GM21447 (cell line): ENCODE measurements around the gene SEMA5A.
A peak's percentile ranks its signal among the peaks of the same experiment; 100 is the strongest.

Experiments used
- ATAC-seq: cut with Tn5 transposase; IDR thresholded peaks from one replicate; pipeline ENCODE4 v1.9.1; 2021; ENCODE audit not compliant: unreplicated experiment

The SEMA5A gene

DNA sequence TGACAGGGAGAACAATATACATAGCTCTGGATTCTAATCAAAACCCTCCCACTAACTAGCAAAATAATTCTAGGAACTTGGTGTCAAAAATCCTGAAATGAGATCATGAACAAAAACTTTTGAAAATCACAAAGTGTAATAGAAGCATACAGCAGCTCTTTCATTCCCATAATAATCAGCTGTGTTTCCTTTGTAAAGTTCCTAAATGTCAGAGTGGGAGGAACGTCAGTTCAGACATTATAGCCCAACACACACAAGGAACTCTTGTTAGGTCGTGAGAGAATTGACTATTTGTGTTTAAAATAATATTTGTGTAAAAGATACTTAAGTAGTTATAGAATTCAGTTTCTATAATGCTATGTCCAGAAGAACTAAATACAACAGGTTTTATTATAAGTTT, 312.8 kb downstream of the SEMA5A start:
- no peak for ATAC-seq

DNA sequence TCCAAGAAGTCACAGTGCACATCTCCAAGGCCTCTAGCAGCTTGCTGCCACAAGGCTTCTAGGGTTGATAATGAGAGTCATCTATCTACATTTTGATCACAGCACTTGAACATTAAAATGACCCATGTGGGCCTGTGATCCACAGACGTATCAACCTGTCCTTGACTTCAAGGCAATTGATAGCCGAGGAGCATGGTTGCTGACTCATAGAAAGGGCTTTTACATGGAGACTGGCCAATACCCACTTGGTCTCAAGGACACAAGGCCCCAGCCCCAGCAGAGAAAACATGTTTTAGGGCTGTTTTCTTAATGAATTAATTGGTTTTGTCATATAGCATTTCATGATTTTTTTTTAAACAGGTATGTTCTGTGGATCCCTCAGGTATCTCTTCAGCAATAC, 314.0 kb downstream of the SEMA5A start:
- ATAC-seq, result no peak

DNA sequence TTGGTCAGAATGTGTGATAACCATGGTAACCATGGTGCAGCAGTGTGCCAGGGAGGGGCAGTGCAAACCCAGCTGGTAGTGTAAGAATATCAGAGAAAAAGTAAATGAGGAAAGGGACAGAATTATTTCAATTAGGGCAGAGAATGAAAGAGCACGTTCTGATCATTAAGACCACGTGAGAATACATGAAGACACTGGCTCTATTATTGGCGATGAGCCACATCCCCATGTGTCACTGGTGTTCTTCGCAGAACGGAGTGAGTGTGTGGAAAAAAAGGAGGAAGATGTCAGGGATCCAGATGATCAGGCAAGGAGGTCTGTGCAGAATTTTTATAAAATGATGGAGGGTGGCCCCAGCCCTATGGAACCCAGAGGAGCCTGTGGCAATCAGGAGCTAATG, 315.5 kb downstream of the SEMA5A start:
- ATAC-seq, result no peak

DNA sequence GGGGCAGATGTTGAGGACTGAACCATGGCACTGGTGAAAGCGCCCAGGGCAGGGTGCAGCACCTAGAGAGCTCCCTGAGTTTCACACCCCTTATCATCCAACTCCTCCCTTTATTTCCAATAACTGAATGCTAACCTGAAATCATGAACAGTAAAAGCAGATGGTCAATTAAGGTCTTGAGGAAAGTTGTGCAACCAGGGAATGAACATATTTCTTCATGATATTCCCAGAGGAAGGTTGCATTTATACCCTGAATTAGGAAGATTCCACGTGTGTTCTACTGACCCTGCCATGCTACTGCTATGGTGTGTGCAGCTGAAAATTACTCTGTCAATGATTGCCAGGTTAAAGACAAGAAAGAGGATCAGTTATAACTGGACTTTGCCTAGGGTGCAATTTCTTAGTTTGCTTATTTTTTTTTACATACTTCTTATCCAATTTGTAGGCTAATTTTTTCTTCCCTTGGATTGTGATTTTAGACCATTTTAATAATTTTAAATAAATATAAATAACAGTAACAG, 319.8 kb downstream of the SEMA5A start:
- ATAC-seq, result no peak

DNA sequence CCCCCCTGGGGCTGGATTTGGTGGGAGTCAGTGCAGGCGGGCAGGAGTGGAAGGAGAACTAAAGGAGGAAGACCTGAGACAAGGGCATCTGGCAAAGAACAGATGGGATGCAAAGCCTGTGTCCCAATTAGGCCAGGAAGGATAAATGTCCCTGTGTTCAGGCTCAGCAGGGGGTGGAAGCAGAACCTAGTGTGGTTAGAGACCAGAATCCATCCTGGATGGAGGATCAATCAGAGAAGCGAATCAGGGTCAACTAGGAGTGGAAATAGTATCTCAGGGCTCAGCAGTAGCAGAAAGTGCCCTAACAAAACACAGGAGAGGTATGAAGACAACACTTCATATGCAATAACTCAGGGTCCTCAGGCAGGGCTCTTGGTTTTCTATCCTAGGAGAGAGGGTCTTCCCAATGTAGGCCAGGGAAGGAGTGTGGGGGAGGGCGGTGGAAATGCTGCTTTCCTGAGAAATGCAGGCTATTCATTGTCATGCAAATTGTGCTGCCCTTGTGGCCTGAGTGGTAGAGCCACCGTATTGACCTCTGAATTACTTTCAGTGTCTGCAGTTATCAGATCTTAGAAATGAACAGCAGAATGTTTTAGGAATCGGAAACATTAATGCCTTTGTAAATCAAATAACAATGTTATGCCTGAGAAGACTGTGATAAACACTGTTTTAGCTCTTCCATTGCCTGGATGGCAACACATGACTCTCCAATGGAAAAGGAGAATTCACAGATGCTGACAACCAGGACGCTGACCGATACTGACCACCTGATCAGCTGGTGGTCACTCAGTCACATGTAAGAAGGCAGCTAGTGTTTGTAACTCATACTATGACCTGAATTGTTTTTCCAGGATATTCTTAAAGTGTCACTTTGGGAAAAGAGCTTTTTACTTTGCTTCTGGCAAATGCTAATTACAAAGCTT, 323.6 kb downstream of the SEMA5A start:
- no peak for ATAC-seq

DNA sequence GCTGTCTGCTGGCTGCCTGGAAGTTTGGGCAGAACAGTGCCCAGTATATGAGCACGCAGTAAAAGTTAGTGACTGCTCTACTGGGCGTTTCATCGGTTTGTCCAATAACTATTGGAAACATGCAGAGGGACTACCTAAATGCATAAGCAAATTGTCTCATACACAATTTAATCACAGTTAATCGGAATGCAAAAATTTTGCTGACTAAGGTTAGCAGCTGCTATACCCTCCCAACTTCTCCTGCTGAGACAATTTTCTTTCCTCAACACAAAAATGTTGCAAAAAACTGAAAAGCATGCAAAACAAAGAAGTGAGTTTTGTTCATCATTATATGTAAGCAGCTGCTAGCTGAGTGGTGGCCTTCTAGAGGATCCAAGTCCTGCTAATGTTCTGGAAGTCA, 327.5 kb downstream of the SEMA5A start:
- no peak for ATAC-seq

DNA sequence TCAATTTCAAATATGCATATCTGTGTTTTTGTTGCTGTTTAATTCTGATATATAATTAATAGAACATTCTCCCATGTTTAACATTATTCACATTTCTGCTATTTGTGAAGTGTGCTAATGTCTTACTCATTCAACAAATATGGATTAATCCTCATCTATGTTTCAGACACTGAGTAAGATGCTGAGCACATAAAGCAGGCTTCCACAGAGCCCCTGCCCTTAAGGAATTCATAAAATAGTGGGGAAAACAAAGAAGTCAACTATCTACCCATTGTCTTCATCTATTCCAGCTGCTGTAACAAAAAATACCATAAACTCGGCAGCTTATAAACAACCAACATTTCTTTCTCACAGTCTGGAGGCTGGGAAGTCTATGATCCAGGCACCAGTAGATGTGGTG, 333.3 kb downstream of the SEMA5A start:
- ATAC-seq, result no peak

DNA sequence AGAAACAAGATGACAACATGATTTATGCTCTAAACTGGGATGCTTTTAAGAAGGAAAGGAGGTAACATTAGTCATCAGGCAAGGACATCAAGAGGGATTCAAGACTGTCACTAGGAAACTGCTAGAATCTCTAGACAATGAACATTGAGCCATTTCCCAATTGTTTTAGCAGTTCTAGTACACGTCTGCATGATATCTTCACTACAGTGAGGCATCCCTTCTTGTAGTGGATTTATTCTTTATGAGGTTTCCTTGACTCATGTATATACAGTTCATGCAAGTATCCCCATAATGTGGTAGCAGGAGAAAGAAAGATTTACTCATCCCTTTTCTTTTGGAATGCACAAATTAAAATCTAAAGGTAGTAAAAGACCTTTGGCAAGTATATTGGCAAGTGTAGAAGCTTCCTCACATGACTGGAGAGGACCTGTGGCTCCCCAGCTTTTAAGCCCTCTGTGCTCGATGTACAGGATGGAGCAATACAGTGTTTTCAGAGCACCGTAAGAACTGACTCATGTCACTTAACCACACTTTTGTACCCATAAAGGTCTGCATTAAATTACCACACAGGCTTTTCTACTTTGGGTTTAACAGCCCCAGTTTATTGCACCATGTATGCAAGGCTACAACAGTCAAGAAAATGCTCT, 335.9 kb downstream of the SEMA5A start:
- ATAC-seq, result no peak

DNA sequence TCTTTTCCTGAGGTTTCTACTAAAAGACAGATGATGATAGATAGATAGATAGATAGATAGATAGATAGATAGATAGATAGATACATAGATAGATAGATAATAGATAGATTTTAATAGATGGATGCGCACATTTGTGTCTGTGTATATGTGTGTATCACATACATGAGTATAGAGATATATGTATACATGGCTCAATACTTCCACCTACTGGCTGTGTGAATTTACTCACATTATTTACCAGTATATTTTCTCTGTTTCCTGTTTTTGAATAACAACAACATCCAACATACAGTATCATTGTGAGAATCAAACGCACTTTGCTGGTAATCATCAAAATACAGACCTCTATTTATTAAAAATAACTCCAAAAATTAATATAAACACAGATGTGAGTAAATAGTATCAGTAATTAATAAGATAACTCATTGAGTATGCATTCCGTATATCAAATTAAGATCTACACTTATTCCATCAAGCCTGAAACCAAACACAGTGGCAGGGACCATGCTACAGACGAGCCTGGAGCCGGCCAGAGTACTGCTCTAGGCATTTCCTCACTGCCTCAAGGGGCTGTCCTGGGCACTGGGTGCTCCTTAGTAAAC, 338.0 kb downstream of the SEMA5A start:
- peak; percentile 63 for ATAC-seq

DNA sequence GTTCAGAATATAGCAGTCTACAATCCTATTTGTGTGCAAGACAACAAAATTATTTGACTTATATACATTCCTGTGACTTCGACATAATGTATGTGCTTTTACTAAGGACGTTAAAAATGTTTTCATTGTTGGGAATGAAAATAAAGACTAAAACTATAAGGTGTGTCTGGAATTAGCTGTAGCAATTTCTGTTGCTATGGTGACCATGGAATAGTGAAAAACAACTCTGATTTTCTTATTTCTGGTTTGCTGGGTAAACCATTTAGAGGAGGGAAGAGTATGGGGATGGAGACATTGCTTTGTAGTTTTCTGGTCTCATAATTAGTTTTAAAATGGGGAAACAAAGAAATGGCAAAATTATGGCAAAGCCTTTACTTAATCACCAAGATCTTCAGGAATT, 343.2 kb downstream of the SEMA5A start:
- ATAC-seq, result no peak

DNA sequence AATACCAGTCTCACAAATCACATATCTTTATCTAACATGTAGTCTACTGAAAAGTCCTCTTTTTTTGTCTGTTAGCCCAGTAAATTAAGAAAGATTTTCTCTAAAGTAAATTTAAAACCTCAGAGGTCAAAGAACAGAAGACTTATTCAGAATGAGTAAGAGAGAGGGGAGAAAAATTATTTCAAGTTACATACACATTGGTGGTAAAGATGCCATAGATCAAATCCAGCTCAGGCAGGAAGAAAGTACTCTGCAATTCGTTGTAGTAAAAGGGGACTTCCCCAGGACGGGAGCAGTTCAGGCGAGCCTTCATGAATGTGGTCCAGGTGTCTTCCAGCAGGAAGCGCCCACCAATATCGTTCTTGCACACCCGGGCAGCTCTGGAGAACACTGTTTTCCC, 344.1 kb downstream of the SEMA5A start:
- ATAC-seq, result no peak

DNA sequence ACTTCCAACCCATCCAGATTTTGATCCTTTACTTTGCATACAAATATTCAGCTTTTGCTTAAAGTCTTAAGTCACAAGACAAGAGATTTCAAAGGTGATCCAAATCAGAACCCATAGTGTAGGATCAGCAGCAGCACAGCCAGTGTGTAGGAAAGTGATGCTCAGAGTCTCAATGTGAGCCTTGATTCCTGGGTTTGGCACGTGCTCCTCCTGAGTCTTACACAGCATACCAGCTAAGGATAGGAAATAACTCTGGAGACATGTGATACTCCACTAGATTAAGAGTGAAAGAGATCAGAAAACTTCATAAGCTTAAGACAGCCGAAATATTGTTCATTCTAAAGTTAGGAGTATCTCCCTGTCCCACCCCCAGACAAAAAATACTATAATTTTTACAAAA, 344.9 kb downstream of the SEMA5A start:
- ATAC-seq, result no peak

DNA sequence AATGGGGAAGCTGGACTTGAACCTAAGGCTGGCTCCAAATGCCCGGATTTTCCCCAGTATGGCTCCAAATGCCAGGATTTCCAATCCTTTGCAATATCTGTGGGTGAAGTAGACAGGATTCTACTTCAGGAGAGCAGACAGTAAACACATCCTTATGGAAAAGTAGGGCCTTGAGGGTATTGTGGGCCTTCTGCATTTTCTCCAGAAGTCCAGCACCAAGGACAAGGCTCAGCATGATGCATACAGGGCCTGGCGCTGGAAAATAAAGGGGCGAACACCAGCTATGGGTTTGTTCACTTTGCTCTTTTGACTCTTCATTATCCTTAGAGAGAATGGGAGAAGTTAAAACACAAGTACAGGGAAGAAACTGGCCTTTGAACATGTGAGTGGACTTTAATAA, 347.5 kb downstream of the SEMA5A start:
- no peak for ATAC-seq

DNA sequence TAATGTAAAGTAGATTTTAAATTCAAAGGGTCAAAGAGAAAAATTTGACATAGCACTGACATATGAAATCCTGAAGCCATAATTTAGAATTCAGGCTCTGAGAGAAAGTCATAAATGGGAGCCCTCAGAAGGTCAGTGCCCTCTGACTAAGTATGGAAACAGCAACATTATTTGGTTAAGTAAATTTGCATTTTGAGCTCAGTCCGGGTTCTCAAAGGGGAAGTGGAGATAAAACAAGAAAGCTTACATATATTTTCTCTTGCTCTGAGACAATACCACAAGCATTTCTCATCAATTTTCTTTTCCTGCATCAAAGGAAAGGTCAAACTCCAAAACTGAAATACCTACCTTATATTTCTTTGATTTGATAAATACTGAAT, 348.0 kb downstream of the SEMA5A start:
- ATAC-seq, result peak; percentile 95

DNA sequence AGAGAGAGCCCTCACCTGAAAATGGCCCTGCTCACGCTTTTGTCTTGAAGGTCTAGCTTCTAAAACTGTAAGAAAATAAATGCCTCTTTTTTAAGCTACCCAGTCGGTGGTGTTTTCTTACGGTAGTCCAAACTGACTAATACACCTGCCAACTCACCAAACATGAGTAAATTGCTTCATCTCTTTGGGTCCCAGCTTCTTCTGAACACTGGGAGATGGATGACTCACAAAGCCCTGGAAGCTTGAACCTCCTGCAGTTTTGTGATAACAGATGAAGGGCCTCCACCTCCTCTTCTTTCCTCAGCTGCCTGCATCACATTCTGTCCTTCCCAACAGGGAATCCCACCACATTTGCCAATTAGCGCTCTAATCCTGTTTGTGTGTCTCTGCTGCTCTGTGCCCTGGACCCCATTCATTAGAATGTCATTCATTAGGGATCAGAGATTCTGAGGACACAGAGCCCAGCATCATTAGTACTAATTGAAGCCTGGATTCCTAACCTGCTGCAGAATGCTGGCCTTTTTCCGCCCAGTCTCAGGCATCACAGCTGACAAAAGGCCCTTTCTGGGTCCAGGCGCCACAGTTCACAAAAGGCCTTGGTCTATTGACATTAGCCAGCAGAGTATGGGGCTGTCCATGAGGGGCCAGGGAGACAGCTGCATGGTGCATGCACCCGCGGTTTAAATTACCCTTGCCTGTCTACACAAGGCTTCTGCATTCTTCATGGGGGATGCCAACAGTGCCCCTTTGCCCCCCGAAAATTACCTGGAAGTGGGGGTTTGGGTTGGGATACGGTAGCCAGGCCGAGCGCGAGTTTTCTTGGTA, 349.3 kb downstream of the SEMA5A start:
- ATAC-seq, result no peak

DNA sequence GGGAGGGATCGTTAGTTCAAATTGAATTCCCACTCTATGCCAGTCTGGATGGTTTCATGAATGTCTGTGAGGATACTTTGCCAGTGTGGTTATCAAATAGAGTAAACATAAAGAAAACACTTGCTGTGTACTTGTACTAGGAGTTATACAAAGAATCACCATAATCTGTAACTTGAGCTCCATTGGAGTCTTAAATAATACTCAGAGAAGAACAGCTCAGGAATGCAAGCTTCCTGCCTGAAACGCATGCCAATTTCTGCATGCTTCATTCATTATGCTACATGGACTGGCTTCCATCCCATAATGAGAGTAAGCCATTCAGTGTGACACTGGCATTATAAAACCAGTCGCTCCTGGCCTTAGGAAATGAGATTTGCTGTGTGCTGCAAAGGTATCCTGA, 351.4 kb downstream of the SEMA5A start:
- ATAC-seq, result no peak

DNA sequence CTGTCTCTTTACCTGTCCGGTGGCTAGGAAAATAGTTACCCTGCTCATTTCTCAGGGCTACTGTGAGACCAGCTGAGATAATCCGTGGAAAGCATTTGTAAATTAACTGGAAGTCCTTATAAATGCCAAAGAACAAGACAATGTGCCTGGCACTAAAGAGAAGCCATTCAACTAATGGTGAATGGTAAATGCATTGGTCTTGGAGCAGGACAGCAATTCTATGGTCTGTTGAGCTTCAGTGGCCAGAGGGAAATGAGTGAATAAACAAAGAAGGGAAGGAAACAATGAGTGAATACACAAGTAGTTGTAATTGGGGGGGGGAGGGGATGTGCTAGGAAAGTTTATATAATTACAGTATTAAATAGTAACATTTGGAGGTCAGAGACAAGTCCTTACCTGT, 353.6 kb downstream of the SEMA5A start:
- no peak for ATAC-seq

DNA sequence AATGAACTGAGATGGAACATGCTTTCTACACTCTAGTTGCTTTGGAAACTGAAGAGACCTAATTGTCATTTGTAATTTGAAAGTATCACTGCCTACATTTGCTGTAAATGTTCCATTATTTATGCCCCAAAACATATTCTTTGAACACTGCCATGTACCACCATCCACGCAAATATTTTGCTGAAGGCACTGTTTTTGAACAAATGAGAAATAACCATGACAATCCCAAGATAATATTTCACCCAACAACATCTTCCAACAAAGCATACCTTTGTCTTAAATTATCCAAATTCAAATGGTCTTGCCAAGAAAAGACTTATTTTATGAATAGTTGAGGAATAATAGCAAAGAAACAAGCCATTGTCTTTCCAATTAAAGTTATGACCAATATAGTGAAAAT, 356.2 kb downstream of the SEMA5A start:
- no peak for ATAC-seq

DNA sequence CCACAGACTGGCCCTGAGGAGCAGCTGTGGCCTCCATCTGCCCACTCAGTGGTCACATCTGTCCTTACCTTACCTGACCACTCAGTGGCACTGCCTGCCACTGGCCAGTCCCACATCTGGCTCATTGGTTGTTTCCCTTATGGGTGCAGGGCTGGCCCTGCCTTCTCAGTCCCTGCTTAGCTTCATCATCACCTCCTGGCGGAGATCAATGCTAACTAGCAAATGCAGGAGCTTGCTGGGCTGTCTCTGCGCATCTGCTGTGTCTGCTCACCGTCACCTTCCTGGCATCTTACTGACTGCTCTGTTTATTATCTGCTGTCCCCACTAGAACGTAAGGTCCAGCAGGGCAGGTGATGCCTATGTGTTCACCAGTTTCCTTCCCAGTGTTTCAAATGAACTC, 356.9 kb downstream of the SEMA5A start:
- ATAC-seq, result no peak

DNA sequence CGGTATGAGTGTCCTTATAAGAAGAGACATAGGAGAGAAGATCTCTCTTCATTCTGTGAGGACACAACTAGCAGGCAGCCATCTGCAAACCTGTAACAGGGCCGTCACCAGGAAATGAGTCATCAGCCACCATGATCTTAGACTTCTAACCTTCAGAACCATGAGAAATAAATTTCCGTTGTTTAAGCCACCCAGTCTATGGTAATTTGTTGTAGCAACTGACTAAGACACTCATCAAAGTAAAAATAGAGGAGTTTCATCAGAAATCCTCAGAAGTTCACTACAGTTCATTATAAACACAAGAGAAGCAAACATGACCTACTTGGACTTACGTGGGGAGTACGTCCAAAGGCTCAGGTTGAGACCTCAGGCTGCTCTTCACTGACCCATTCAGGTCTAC, 357.7 kb downstream of the SEMA5A start:
- no peak for ATAC-seq

DNA sequence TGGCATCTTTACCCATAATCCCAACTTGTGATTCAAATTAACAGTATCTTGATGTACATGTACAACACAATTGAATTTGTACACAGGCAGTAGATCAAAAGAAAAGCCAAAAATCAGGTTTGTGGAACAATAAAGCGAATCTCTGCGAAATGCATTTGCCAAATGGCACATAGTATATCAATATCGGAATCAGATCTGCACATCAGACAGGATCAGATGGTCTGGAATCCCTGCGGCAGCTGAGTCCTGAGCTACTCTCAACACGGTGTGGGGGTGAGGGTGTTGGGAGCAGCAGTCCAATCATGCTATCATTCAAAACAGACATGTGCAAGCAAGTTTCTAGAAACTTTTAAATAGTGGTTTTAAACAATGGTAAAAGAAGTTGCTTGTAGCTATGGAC, 358.3 kb downstream of the SEMA5A start:
- no peak for ATAC-seq
